GM23338 (cell line): ENCODE data around the gene UVRAG. TPM values are rescaled to one million over a fixed set of nuclear protein-coding genes. Genes with fewer than 3 reads are reported as not detected.

Experiments
- ATAC-seq: fragments of 200-7000 bp; cut with Tn5 transposase; 3 replicates; pipeline ENCODE4 v1.9.1; 2020
- DNase-seq: peaks from one replicate; pipeline ENCODE4 v3.0.0-alpha.2; 2015; ENCODE audit warnings: low spot score
- H2AFZ ChIP-seq: fragments of 200-600 bp; sonication (generic); 2 replicates; pipeline ENCODE4 v1.8.0; 2016; ENCODE audit warnings: antibody characterized with exemption, mild to moderate bottlenecking, moderate library complexity
- H3F3A ChIP-seq: fragments of 200-600 bp; sonication (generic); replicated peaks from 2 replicates; pipeline ENCODE4 v1.8.0; 2017; ENCODE audit warnings: antibody characterized with exemption, mixed run types, low read depth
- H3K27ac ChIP-seq: fragments of 200-600 bp; sonication (generic); 2 replicates; pipeline ENCODE4 v1.6.1; 2016; ENCODE audit warnings: low read depth
- H3K27me3 ChIP-seq: fragments of 200-600 bp; sonication (generic); 2 replicates; pipeline ENCODE4 v1.8.0; 2016; ENCODE audit warnings: mild to moderate bottlenecking, mixed run types, moderate library complexity; ENCODE audit not compliant: insufficient read depth
- H3K36me3 ChIP-seq: fragments of 200-600 bp; sonication (generic); 2 replicates; pipeline ENCODE4 v1.8.0; 2016; ENCODE audit warnings: mild to moderate bottlenecking; ENCODE audit not compliant: insufficient read depth
- H3K4me1 ChIP-seq: fragments of 200-600 bp; sonication (generic); 2 replicates; pipeline ENCODE4 v1.8.0; 2016; ENCODE audit warnings: mild to moderate bottlenecking, moderate library complexity; ENCODE audit not compliant: insufficient read depth
- H3K4me2 ChIP-seq: fragments of 200-600 bp; sonication (generic); 2 replicates; pipeline ENCODE4 v1.7.1; 2017; ENCODE audit warnings: mixed run types
- H3K4me3 ChIP-seq: fragments of 200-600 bp; sonication (generic); 2 replicates; pipeline ENCODE4 v1.6.1; 2016; ENCODE audit warnings: mixed run types
- H3K79me2 ChIP-seq: fragments of 200-600 bp; sonication (generic); replicated peaks from 2 replicates; pipeline ENCODE4 v1.8.0; 2017; ENCODE audit warnings: mild to moderate bottlenecking; ENCODE audit not compliant: insufficient read depth
- H3K9me2 ChIP-seq: fragments of 200-600 bp; sonication (generic); 2 replicates; pipeline ENCODE4 v1.8.0; 2017; ENCODE audit not compliant: insufficient read depth
- H4K20me1 ChIP-seq: fragments of 200-600 bp; sonication (generic); replicated peaks from 2 replicates; pipeline ENCODE4 v1.8.0; 2017; ENCODE audit warnings: mild to moderate bottlenecking; ENCODE audit not compliant: insufficient read depth
- H3K27ac Mint-ChIP-seq: 2 replicates; pipeline ENCODE4 v1.8.0; 2020; ENCODE audit warnings: inconsistent platforms, mild to moderate bottlenecking, moderate library complexity, mixed read lengths
- H3K27me3 Mint-ChIP-seq: 3 replicates; pipeline ENCODE4 v1.8.0; 2022; ENCODE audit warnings: low read depth, mild to moderate bottlenecking, moderate library complexity, mixed read lengths, inconsistent platforms; ENCODE audit not compliant: insufficient read depth, poor library complexity
- H3K36me3 Mint-ChIP-seq: 3 replicates; pipeline ENCODE4 v1.8.0; 2021; ENCODE audit warnings: low read depth, mild to moderate bottlenecking, inconsistent platforms, moderate library complexity, mixed read lengths
- H3K4me1 Mint-ChIP-seq: 3 replicates; pipeline ENCODE4 v1.8.0; 2020; ENCODE audit warnings: mild to moderate bottlenecking, inconsistent platforms, mixed read lengths
- H3K4me3 Mint-ChIP-seq: 3 replicates; pipeline ENCODE4 v1.8.0; 2021; ENCODE audit warnings: moderate library complexity, mild to moderate bottlenecking, inconsistent platforms, mixed read lengths
- H3K9me3 Mint-ChIP-seq: 3 replicates; pipeline ENCODE4 v1.8.0; 2020; ENCODE audit warnings: moderate library complexity, mild to moderate bottlenecking, inconsistent platforms, mixed read lengths
- CREB1 ChIP-seq: fragments of 250-450 bp; sonication (Bioruptor Pico); IDR thresholded peaks from 2 replicates; pipeline ENCODE4 v1.5.0; 2020; ENCODE audit warnings: low read depth, mild to moderate bottlenecking, moderate library complexity
- CTCF ChIP-seq, 2 experiments: fragments of 200-600 bp in 1 of 2; sonication (generic) in 1 of 2; conservative IDR thresholded peaks; 2 replicates each; pipeline versions ENCODE4 v1.5.1 to v1.6.1; 2016 to 2017; ENCODE audit warnings: antibody characterized with exemption in 2 of 2, low read depth in 2 of 2, mild to moderate bottlenecking in 2 of 2, moderate library complexity in 1 of 2
- ETS1 ChIP-seq: IDR thresholded peaks from 2 replicates; pipeline ENCODE4 v1.6.1; 2016; ENCODE audit warnings: antibody characterized with exemption
- EZH2 ChIP-seq: fragments of 200-600 bp; sonication (generic); IDR thresholded peaks from one replicate; pipeline ENCODE4 v1.8.0; 2017; ENCODE audit warnings: antibody characterized with exemption, mild to moderate bottlenecking, low read depth; ENCODE audit not compliant: unreplicated experiment
- EZH2phosphoT487 ChIP-seq: fragments of 200-600 bp; sonication (generic); IDR thresholded peaks from one replicate; pipeline ENCODE4 v1.8.1; 2018; ENCODE audit warnings: antibody characterized with exemption; ENCODE audit not compliant: unreplicated experiment
- JUNB ChIP-seq: IDR thresholded peaks from one replicate; pipeline ENCODE4 v1.6.1; 2016; ENCODE audit warnings: antibody characterized with exemption; ENCODE audit not compliant: unreplicated experiment
- NANOG ChIP-seq: IDR thresholded peaks from 2 replicates; pipeline ENCODE4 v1.6.1; 2016; ENCODE audit warnings: antibody characterized with exemption, borderline replicate concordance
- POLR2AphosphoS5 ChIP-seq: IDR thresholded peaks from 2 replicates; pipeline ENCODE4 v1.6.1; 2016; ENCODE audit warnings: antibody characterized with exemption, low read depth
- REST ChIP-seq: IDR thresholded peaks from one replicate; pipeline ENCODE4 v1.6.1; 2018; ENCODE audit warnings: antibody characterized with exemption; ENCODE audit not compliant: unreplicated experiment
- STAT1 ChIP-seq: IDR thresholded peaks from one replicate; pipeline ENCODE4 v1.6.1; 2016; ENCODE audit warnings: antibody characterized with exemption; ENCODE audit not compliant: unreplicated experiment
- ZNF114 ChIP-seq: fragments of 250-450 bp; sonication (Bioruptor Pico); IDR thresholded peaks from 2 replicates; pipeline ENCODE4 v1.5.0; 2020; ENCODE audit warnings: mild to moderate bottlenecking, moderate library complexity
- ZNF331 ChIP-seq: fragments of 250-450 bp; sonication (Bioruptor Pico); IDR thresholded peaks from 2 replicates; pipeline ENCODE4 v1.5.0; 2020; ENCODE audit warnings: low read depth, mild to moderate bottlenecking, moderate library complexity
- ZNF462 ChIP-seq: fragments of 250-450 bp; sonication (Bioruptor Pico); IDR thresholded peaks from 2 replicates; pipeline ENCODE4 v1.5.0; 2020; ENCODE audit warnings: mild to moderate bottlenecking, moderate library complexity
- polyA plus RNA-seq: library from polyadenylated mRNA; unstranded; fragments of >200 nt; fragmentation: Nextera tagmentation; extraction: Ambion mirVana; gene quantifications from 2 replicates; pipeline ENCODE4 v1.2.1, GENCODE V29; 2016
- total RNA-seq: library from RNA; depleted of rRNA; stranded (reverse); fragments of >200 nt; shearing (Covaris generic); gene quantifications from 2 replicates; pipeline ENCODE4 v1.2.3, GENCODE V29; 2014

UVRAG gene
- total and polyA plus RNA-seq, 2 experiments from 2014 or later = 15.3 to 17.4 TPM

GRCh38 chr11:76026281-76026680 lies 211.3 kb downstream of the UVRAG start:
- H3K27ac ChIP-seq = no peak overlapping the region

More at GRCh38 chr11:76026281-76026680, 211.3 kb downstream of the UVRAG start:
- Histone ChIP-seq H3K36me3 (no peaks in the 10 kb centered on the region), H2AFZ (no peak overlapping the region), H3K79me2 (no peaks in the 10 kb centered on the region), H3K4me2 (no peak overlapping the region), H3K4me1 (peaks cover 17% of the 10 kb centered on the region), H3K4me3 (no peak overlapping the region), H4K20me1 (no peaks in the 10 kb centered on the region), H3F3A (no peaks in the 10 kb centered on the region), H3K27me3 (no peaks in the 10 kb centered on the region), H3K9me2 (no peaks in the 10 kb centered on the region)
- H3K27me3 Mint-ChIP-seq = no peaks in the 10 kb centered on the region
- peaks cover 44% of the 10 kb centered on the region for H3K4me1 Mint-ChIP-seq
- no peak overlapping the region for H3K4me3 Mint-ChIP-seq
- no peaks in the 10 kb centered on the region for H3K9me3 Mint-ChIP-seq
- no peak overlapping the region for H3K27ac Mint-ChIP-seq
- H3K36me3 Mint-ChIP-seq = peaks cover 3% of the 10 kb centered on the region
- DNase-seq (no peak), ATAC-seq (no peak)
- TF ChIP-seq EZH2 (no peak), POLR2AphosphoS5 (no peak), EZH2phosphoT487 (no peak), STAT1 (no peak), CREB1 (CRISPR knock-in tag) (no peak), REST (no peak), ETS1 (no peak), JUNB (no peak), ZNF331 (CRISPR knock-in tag) (no peak), CTCF (conservative IDR thresholded peaks at IDR 0.05; ENCODE audit: low read depth in 2 of 2) (no peak), NANOG (no peak), ZNF462 (no peak), ZNF114 (no peak)
